NCI-H146 treated with DMSO at 0.1 percent for 48 hours (cell line): Measurements from ENCODE around the gene LNX2.

Source experiments
- DNase-seq: peaks from one replicate; lab custom pipeline; 2025; ENCODE audit not compliant: unreplicated experiment; lab: John Stamatoyannopoulos, UW

The LNX2 gene

DNA sequence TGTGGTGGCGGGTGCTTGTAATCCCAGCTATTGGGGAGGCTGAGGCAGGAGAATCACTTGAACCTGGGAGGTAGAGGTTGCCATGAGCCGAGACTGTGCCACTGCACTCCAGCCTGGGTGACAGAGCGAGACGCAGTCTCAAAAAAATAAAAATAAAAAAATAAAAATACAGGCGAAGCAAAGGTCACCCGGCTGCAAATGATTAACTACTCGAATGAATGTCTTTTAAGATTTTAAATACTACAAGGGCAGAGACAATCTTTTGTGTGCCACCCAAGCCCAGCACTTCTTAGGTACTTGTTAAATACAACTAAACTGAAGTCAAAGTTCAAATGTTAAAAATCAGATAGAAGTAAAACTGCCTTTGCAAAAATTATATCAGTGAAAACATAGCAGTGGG is 6.7 kb downstream of the LNX2 start:
- no peak for DNase-seq

DNA sequence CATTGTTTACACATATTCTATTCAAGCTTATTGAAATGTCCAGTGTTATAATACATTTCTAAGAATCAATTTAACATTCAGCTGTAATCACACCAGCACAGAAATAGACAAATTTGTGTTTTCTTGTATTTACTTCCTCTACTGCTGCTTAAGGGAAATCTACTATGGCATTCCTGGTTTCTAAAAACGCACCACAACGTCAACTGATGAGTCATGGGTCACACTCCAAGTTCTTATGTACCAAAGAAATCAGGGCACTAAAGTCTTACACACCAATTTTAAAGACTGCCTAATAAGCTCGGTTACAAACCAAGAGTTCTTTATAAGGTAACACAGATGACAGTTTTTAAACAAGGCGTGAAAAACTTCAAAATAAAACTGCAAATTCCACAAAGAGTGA is 13.2 kb downstream of the LNX2 start:
- DNase-seq: no peak

DNA sequence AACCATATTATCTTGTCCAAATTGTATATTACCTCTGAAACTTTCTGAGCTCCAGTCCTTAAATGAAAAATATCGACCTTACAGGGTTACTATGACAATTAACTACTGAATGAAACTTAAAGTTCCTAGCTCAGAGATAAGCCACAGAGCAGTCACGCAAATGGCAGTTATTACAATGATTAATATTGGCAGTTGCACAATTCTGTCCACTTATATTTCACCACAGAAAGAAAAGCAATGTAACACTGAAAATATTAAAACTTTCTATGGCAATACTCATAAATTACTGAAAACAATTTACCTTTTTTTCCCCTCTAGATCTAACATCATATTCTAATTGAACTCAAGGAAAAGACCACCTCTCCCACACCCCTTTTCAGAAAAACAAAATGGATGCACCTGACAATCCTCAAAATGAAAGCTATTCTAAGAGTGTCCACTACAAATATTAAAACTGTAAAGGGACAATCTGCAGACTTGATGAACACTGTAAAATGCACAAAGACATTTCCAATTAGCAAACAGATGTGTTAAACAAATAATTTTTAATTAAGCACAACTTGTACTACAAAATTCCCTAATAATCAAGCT is 14.6 kb downstream of the LNX2 start:
- no peak for DNase-seq

DNA sequence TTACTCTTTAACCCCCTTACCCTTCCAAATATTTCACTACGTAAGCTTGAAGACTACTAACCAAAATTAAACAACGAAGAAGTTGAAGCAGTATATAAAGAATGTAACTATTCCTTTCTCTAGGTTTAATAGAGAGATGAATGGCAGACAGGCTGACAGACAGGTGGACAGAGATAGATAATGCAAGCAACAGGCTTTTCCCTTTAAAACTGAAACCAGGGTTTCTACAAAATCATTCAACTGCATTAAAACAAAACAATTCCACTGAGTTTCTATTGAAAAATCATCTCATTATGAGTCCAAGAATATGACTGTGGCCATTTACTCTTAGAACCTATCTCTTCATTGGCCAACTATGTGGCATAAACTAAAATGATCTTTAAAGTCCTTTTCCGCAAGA is 15.2 kb downstream of the LNX2 start:
- DNase-seq: no peak

DNA sequence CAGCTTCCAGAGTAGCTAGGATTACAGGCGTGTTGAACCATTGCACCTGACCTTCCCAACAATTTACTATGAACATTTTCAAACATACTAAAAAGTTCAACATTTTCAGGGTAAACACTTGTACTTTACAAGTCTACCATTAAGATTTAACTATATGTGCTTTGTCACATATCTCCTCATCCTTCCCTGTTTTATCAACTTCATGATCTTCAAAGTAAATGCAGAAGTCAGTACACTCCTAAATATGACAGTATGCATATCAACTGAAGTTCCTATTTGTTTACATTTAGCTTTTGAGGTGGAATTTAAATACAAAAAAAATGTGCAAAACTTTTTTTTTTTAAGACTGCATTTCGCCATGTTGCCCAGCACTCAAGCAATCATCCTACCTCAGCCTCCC is 18.5 kb downstream of the LNX2 start:
- no peak for DNase-seq

DNA sequence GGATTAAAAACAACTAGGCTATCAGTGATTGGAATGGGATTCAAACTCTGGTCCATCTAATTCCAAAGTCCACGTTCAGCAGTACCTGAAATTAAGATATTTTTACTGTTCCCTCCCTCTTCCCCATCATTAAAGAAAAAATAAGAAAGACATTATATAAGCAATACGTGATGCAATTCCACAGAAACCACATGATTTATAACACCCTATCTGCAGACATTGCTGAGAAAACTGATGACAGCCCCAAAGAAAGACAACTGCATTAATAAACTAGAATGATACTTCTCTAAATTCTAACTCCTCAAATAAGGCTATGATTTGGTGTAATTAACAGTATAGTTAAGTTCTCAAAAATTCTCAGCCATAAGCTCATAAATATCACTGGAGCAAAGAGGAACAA is 19.1 kb downstream of the LNX2 start:
- DNase-seq: no peak

DNA sequence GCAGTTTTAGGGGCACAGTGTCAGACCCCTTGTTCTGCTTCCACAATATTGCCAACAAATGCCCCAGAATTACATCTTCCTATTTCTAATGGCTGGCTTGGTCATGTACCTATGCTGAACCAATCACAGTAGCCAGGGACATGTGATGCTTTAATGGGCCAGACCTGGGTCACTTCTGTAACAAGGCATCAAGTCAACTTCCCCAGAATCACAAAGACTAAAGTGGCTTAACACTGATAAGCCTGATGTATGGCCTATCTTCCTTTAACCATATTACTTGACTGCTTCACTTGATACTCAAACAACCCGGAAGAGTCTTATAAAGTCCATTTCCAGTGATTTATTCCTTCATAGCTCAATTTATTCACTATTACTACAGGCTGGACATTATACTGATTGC is 19.6 kb downstream of the LNX2 start:
- DNase-seq: no peak

DNA sequence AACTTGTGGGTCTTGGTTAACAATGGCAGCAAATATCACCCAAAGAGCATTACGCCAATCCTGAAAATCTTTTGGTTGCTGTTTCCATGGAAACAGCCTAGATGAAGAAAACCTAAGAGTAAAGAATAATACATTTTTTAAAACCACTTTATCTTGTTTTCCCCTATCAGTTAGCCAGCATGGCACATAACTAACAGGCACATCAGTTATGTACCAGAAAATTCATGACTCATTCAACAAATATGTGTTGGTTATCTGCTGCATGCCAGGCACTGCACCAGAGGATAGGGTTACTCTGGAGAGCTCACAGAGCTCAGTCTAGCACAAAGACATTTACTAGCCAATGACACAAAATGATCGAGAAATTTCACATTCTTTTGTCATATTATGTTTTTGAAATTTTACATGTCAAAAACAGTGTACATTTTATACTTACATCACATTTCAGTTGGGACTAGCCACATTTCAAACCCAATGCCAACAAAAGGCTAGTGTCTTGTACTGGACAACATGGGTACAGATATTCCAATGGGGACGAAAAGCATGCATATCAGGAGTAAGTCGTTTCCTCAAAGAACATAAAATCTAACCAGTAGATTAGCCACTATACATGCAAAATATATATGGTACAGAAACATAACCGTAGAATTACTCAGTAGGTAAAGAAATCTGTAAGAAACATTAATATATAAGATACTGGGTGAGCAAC is 20.3 kb downstream of the LNX2 start:
- DNase-seq: no peak

DNA sequence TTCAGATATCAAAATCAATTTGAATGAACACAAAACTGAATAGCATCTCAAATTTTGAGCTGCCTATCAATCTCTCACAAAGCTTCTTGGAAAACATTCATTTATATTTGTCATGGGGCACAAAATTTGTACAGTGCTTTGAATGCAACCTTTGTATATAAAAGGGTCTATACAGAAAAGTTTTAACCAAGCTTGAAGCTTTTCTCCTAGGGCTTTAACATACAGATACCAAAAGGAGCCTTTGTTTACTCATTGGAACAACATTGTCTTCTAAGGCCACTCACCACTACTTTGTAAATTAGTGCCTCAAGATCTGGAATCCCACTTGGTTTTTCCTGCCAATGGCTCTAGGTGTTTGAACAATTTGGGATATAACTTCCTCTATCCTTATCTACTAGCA is 21.2 kb downstream of the LNX2 start:
- no peak for DNase-seq

DNA sequence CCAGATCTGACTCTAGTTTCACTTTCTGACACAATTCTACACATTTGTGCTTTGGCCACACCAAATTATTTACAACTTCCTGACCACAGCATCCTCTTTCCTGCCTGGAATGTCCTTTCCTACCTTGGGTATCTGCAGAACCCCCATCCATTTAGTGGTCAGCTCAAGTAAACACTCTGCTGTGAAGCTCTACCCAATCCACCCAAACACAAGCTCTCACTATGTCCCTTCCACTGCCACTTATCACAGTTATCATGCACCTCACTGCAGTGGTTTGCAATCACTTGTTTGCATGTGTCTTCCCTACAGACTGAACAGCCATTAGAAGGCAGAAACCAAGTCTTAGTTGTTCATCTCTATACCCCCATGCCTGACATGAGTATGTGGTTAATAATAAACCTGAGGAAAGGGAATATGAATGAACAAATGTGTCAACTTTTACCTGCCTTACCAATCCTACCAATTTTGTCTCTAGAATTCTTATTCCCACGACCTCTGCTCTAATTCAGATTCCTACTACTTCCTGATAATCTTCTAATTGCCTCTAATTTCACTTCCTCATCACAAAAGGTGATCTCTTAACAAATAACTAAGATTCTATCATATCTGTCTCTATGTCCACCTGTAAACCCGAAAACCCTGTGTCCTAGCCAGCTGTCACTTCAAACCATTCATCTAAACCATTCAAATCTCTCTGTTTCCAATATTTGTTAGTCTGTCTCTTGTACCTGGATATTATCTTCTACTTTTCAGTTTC is 25.1 kb downstream of the LNX2 start:
- no peak for DNase-seq

DNA sequence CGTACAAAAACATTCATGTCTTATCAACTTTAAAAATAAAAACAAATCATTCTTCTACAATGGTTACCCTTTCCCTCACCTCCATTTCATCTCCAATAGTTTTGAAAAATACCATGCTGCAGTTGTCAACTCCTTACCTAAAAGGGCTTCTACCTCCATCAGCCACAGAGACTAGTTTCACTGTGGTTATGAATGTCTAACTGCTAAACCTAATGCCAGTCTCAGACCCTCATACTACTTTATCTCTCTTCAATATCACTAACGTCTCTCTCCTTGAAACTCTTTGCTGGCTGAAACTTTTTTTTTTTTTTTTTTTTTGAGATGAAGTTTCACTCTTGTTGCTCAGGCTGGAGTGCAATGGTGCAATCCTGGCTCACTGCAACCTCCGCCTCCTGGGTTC is 27.1 kb downstream of the LNX2 start:
- no peak for DNase-seq

DNA sequence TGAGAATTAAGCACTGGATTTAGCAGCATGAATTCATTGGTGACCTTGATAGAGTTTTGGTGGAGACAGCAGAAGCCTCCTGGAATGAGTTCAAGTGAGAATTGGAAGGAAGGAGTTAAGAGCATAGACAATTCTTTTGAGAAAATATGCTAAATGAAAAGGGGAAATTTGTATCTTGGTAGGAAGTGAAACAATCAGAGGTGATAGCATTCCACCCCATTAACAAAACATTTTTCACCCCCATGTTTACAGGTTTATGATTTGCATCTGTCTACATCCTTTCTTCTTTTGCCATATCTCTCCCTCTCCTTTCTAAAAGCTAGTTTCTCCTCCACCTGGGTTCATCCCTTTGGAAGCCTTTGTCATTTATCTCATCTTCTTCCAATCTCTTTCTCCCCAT is 27.5 kb downstream of the LNX2 start:
- no peak for DNase-seq

DNA sequence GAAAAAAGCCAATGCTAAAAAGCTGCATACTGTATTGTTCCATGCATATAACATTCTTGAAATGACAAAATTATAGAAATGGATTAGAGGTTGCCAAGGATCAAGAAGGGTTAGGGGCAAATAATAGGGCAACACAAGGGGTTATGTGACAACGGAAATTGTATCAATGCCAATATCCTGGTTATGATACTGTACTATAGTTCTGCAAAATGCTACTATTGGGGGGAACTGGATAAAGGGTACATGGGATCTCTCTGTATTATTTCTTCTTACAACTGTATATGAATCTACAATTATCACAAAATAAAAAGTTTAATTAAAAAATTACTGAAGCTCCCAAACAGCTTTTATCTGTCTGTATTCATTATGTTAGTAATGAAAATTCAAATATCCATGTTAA is 31.9 kb downstream of the LNX2 start:
- no peak for DNase-seq

DNA sequence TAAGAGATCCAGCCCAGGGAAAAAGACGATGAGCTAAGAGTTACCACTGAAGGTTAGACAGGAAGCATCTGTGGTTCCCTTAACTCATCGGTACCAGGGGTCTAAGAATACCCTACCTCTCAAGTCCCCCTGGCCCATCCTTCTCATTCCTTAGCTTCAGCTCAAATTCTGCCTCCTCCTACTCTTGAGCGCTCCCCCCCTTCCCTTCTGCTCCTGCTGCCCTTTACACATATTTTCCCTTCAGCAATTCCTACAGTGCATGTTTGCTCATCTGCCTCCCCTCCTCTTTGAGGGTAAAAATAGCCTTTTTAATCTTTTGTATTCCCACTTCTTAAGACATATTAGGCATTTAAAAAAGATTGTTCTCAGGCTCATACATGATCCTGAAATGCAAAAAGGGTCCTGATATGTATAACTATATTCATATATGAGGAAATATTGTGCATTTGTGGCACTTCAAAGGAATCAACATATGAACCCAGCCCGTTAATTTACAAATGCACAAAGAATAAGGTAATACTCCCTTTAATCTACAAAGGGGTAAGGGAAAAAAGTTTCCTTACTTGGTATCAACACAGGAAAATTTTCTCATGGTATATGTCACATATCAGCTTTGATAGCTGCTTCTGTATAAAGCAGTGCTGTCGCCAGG is 33.1 kb downstream of the LNX2 start:
- DNase-seq: no peak

DNA sequence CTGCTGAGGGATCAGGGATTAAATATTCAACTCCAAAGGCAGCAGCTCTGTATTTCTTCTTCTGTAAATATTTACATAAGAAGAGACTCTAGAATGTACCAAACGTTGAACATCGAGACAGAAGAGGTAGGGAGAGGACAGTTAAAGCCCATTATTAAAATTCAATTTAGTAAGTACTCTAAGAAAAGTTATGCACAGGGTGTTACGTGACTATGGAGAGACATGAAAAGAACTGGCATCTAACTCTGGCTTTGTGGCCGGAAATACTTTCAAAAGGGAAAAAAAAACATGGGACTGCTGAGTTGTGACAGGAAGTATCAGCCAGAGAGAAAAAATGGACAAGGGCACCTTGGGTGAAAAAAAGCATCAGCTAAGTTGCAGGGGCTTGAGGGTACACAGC is 36.7 kb downstream of the LNX2 start:
- DNase-seq: no peak

DNA sequence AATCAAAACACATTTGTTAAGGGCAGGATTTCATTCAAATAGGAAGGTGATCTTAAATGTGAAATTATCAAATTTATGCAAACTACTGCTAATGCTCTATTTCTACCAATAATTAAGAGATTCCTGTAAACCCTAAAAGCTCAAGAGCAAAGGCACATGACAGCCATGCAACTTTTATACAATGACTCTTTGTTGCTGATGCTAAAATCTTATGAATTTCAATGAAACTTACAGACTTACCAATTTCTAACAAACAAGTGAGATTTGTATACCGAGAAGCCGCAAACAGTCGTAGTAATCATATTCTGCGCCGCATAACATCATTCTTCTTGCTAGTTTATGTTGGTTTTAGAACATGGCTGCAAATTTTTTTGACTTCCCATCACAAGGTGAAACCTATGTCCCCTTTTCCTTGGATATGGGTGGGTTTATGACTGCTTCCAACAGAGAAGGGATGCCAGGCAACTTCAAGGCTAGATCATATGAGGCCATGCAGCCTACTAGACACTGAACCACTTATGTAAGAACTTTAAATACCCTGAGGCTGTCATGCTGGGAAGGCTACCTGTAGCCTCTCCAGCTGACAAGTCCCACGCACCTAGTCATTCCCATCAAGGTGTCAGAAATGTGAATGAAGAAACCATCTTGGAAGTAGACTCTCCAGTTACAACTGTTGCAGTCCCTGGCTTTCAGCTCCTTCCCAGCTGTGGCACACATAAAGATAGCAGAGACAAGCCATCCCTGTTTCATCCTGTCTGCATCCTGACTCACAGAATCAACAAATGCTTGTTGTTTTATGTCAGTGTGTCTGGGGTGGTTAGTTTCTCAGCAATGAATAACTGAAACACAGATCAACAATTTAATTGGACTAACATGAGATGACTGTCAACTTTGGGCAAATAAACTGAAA is 42.0 kb downstream of the LNX2 start:
- no peak for DNase-seq

DNA sequence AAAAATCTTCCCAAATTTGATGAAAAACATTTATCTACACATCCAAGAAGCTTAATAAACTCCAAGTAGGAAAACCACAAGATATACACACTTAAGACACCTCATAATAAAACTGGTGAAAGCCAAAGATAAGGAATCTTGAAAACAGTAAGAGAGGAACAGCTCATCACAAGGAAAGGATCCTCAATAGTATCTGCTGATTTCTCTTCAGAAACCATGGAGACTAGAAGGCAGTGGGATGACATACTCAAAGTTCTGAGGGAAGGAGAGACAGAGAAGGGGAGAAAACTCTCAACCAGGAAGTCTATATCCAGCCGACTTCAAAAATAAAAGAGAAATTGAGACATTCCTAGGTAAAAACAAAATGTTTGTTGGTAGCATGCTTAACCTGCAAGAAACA is 45.7 kb downstream of the LNX2 start:
- DNase-seq: no peak

DNA sequence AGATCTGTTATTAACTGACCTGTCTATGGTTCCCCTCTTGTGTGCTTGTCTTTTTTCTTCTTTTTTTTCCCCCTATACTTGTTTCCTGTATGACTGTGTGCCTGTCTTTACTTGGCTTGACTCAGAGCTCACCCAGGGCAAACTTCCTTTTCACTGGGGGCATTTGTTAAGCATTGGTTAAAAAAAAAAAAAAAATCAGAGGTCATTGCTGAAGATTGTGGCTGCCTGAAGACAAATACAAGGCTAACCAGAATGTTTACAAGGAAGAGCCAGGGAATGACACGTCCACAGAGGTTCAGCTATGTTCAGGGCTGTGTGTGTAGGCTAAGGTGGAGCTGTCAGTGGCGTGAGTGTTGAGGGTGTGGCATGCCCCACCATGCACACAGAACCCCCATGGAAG is 47.1 kb downstream of the LNX2 start:
- DNase-seq: no peak

DNA sequence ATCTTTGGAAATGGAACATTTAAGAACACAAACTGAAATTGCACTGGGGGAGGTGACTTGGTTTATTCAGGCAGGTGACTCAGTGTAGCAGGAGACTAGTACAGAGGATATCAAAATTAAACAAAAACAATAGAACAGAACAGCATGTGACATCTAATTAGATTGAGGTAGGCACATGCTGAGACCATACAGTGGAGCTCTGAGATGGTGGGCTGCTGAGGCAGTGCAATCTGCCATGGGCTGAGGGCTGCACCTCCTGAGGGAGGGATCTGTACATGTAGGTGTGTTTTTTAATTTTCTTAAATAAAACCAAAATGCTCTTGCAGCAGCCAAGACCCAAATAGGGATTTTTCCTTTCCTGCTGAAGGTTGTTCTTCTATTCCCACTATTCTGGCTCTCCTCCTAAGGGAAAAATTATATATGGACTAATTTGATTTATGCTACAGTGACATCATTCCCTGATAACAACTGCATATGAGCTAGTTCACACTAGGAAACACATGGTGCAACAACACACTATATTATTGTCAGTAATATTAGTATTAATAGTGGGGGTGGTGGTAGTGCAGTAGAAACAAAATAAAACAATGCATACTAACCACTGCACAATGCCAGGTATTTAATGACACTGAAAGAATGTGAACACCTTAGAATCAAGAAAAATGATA is 48.0 kb downstream of the LNX2 start:
- peak; percentile 24 for DNase-seq

DNA sequence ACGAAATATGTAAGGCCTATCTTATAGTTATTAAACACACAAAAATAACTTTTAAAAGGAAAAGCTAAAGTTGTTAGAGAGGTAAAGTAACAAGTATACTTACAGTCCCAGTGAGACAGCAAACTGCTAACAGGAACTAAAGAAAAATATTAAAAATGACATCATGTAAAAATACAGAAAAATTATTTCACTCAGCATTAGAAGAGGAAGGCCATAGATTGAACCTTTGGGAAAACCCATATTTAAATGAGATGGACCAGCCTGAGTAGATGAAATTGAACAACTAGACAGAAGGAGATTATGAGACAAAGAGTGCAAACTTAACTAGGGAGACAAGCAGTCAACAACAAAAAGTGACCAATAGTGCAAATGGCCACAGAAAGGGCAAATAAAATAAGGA is 49.4 kb downstream of the LNX2 start:
- no peak for DNase-seq
